Tibial artery (tissue), 4 donors: ENCODE data around the gene SLC44A2.
A peak's percentile ranks its signal among the peaks of the same experiment; 100 is the strongest.

Source experiments
- DNase-seq, 2 donors: peaks; one replicate each; pipeline ENCODE4 v3.0.0-alpha.2; 2019
- H3K27ac ChIP-seq, 2 donors: fragments of 200-600 bp; sonication (generic) in 1 of 2; 1 replicate in 1 of 2; 2 replicates in 1 of 2; pipeline ENCODE4 v1.5.1; 2018 to 2019; ENCODE audit warnings: mild to moderate bottlenecking in 1 of 2
- H3K27me3 ChIP-seq, 2 donors: fragments of 200-600 bp; sonication (generic) in 1 of 2; one replicate each; pipeline versions ENCODE4 v1.5.1 to v1.6.0; 2016 to 2019
- H3K36me3 ChIP-seq, 3 donors: fragments of 200-600 bp; sonication (generic) in 2 of 3; one replicate each; pipeline ENCODE4 v1.5.1; 2016 to 2019; ENCODE audit warnings: mild to moderate bottlenecking in 2 of 3
- H3K4me1 ChIP-seq, 4 donors: fragments of 200-600 bp; sonication (generic) in 2 of 4; 1 replicate in 3 of 4; 2 replicates in 1 of 4; pipeline ENCODE4 v1.5.1; 2016 to 2019
- H3K4me3 ChIP-seq, 2 donors: fragments of 200-600 bp; sonication (generic) in 1 of 2; 1 replicate in 1 of 2; 2 replicates in 1 of 2; pipeline ENCODE4 v1.5.1; 2018 to 2019; ENCODE audit warnings: mild to moderate bottlenecking in 2 of 2
- H3K9me3 ChIP-seq, 3 donors: fragments of 200-600 bp; sonication (generic) in 1 of 3; one replicate each; pipeline ENCODE4 v1.5.1; 2016 to 2019
- CTCF ChIP-seq, 2 experiments: fragments of 200-600 bp in 1 of 2; fragments of 450-650 bp in 1 of 2; IDR thresholded peaks; one replicate each; pipeline ENCODE4 v1.5.1; 2017 to 2019; ENCODE audit warnings: antibody characterized with exemption in 2 of 2, mild to moderate bottlenecking in 1 of 2, moderate library complexity in 1 of 2
- intact Hi-C: fragments of 100-400 bp; cut with DNase I; formaldehyde crosslinking; loops from one replicate; pipeline ENCODE4 v1.15.0; 2023; ENCODE audit warnings: low total_unique reads

SLC44A2 gene

GRCh38 chr19:10618846-10619245 lies 6.5 kb upstream of the SLC44A2 start:
- Histone ChIP-seq H3K4me3 (no peak overlapping the region), H3K27ac (peak overlapping the region; percentile 61 to 71), H3K9me3 (no peaks in the 10 kb centered on the region), H3K36me3 (peaks cover 0 to 8% (median 8%) of the 10 kb centered on the region in 3 donors), H3K27me3 (no peaks in the 10 kb centered on the region), H3K4me1 (peaks cover 0 to 44% (median 23%) of the 10 kb centered on the region in 4 donors)
- no peak for DNase-seq
- no peak for TF ChIP-seq CTCF (IDR thresholded peaks at IDR 0.05)
- intact Hi-C loops, result no loop called here

- peaks cover 0 to 8% (median 8%) of the 10 kb centered on the region in 3 donors for H3K36me3 ChIP-seq
- H3K4me1 ChIP-seq, result peaks cover 0 to 55% (median 31%) of the 10 kb centered on the region in 4 donors
- intact Hi-C loops, result no loop called here
- H3K27ac ChIP-seq, result no peak overlapping the region
- H3K27me3 ChIP-seq, result no peaks in the 10 kb centered on the region
- no peak for DNase-seq
- no peak overlapping the region for H3K4me3 ChIP-seq
- no peak for TF ChIP-seq CTCF (IDR thresholded peaks at IDR 0.05)
- no peaks in the 10 kb centered on the region for H3K9me3 ChIP-seq
Measured at GRCh38 chr19:10620786-10621185, 4.6 kb upstream of the SLC44A2 start.

GRCh38 chr19:10621966-10622365 lies 3.4 kb upstream of the SLC44A2 start:
- no peak for DNase-seq
- Histone ChIP-seq H3K4me3 (no peak overlapping the region), H3K27me3 (no peaks in the 10 kb centered on the region), H3K9me3 (no peaks in the 10 kb centered on the region), H3K27ac (no peak overlapping the region), H3K36me3 (peaks cover 0 to 8% (median 8%) of the 10 kb centered on the region in 3 donors), H3K4me1 (peaks cover 0 to 57% (median 30%) of the 10 kb centered on the region in 4 donors)
- TF ChIP-seq CTCF (IDR thresholded peaks at IDR 0.05), result no peak
- intact Hi-C loops, result no loop called here

- H3K4me3 ChIP-seq, result peak overlapping the region; percentile 58 to 63
- H3K36me3 ChIP-seq, result peaks cover 17 to 31% (median 26%) of the 10 kb centered on the region in 3 donors
- intact Hi-C loops, result no loop called here
- no peaks in the 10 kb centered on the region for H3K27me3 ChIP-seq
- no peak for TF ChIP-seq CTCF (IDR thresholded peaks at IDR 0.05)
- DNase-seq, result no peak
- H3K4me1 ChIP-seq, result peaks cover 0 to 36% (median 22%) of the 10 kb centered on the region in 4 donors
- H3K27ac ChIP-seq, result peak overlapping the region; percentile 86
- no peaks in the 10 kb centered on the region for H3K9me3 ChIP-seq
Measured at GRCh38 chr19:10624585-10624984, 768 bp upstream of the SLC44A2 start.

- Histone ChIP-seq H3K9me3 (no peaks in the 10 kb centered on the region), H3K4me1 (peaks cover 0 to 36% (median 22%) of the 10 kb centered on the region in 4 donors), H3K4me3 (peak overlapping the region; percentile 58 to 63), H3K36me3 (peaks cover 28 to 42% (median 38%) of the 10 kb centered on the region in 3 donors), H3K27ac (peak overlapping the region; percentile 86), H3K27me3 (no peaks in the 10 kb centered on the region)
- intact Hi-C loops, result no loop called here
- DNase-seq, result no peak
- no peak for TF ChIP-seq CTCF (IDR thresholded peaks at IDR 0.05)
Measured at GRCh38 chr19:10625762-10626138, 397 bp downstream of the SLC44A2 start.

- no peak for DNase-seq
- peaks cover 73 to 95% (median 86%) of the 10 kb centered on the region in 3 donors for H3K36me3 ChIP-seq
- no peak overlapping the region for H3K4me3 ChIP-seq
- no peak for TF ChIP-seq CTCF (IDR thresholded peaks at IDR 0.05)
- intact Hi-C loops, result no loop called here
- H3K27me3 ChIP-seq, result no peaks in the 10 kb centered on the region
- no peaks in the 10 kb centered on the region for H3K9me3 ChIP-seq
- H3K4me1 ChIP-seq, result peaks cover 0 to 3% (median under 1%) of the 10 kb centered on the region in 4 donors
- no peak overlapping the region for H3K27ac ChIP-seq
Measured at GRCh38 chr19:10631874-10632273, 6.5 kb downstream of the SLC44A2 start.
